8988T (cell line): ENCODE results near the gene DOLPP1.
"Not testable (repeated sequence)": the region's sequence is repeated elsewhere in the genome, so short reads cannot be mapped to it uniquely, and the experiment has no call there.

Experiments
- DNase-seq: peaks from one replicate; pipeline ENCODE4 v3.0.0; 2011

The DOLPP1 gene

GRCh38 chr9:129095170-129095667, 14.3 kb downstream of the DOLPP1 start:
- no peak for DNase-seq

DNA sequence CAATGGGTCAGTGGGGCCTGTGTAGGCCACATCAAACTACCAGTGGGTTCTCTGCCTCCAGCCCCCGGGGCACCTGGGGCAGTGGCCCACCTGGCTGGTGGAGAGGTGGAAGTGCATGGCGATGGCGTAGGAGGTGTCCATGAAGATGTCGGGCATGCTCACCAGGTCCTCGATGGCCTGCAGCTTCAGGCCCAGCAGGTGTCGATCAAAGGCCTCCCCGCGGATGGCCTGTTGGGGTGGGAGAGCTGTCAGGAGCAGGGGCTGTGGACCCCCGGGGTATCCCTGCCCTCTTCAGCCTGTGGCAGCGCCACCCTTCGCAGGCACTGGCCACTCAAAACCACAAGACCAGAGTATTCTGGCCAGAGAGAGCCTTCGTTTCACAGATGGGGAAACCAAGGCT, 15.0 kb downstream of the DOLPP1 start:
- no peak for DNase-seq

GRCh38 chr9:129097671-129098306, 16.9 kb downstream of the DOLPP1 start:
- DNase-seq = no peak

DNA sequence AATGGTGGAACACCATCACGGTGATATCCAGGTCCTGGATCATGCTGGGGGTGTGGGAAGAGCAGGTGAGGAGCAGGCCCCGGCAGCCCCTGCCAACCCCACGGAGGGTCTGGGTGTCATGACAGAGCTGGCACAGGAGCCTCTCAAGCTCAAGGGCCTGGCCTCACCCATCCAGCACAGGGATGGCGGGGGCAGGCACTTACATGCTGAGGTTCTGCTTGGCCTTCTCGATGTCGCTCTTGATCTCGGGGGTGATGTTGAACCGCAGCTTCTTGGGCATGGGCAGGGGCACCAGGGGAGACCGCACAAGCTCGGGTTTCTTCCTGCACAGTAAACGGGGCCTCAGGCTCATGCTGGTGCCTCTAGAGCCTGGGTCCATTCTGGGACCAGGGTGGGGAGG, 17.4 kb downstream of the DOLPP1 start:
- DNase-seq = no peak

DNA sequence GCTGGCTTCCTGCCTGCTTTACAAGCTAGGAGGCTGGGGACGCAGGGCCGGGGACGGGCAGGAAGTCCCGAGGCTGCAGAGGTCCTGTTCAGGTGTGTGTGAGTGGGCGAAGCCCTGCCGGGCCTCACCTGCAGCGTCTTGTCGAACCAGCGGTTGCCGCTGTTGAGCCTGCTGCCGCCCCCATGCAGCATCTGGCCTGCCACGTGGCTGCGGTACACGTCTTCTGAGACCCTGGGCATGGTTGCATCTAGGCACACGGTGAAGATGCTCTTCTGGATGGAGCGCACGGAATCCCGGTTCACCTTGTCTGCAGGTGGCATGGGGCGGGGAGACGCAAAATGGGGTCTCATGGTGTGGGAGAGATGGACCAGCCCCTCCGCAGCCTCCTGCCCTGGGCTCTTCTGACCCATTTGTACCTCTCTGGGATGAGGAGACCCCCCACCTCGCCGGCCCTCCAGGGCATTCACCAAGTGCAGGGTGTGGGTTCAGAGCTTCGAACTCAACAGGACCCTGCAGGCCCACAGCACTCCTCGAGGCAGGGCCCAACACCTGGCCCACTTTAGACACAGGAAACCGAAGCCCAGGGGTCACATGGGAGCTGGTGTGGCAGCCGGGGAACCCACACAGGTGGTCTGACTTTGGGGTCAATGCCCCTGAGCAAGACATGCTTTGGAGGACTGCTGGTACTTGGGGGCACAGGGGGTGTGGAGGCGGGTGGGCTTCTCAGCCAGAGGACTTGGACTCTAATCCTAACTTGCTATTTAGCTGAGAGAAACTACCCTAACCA, 19.7 kb downstream of the DOLPP1 start:
- DNase-seq = no peak

DNA sequence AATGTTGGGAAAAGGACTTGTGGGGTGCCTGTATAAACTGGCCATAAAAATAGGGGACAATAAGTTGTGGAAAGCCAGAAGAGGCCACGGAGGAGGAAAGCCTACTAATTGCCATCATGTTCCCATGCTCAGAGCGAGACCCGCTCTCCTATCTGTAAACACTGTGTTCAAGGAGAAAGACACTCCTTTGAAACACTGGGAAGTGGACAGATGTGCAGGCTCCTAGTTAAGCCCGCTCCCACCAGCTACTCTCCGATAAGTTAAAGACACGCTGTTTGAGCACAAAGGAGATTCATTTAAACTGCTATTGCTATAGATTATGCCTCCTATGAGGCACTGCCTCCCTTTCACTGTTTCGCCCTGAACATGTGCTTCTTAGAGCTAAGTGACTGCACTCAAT, 20.4 kb downstream of the DOLPP1 start:
- DNase-seq = no peak

- no peak for DNase-seq
Measured at GRCh38 chr9:129102095-129102525, 21.2 kb downstream of the DOLPP1 start.

DNA sequence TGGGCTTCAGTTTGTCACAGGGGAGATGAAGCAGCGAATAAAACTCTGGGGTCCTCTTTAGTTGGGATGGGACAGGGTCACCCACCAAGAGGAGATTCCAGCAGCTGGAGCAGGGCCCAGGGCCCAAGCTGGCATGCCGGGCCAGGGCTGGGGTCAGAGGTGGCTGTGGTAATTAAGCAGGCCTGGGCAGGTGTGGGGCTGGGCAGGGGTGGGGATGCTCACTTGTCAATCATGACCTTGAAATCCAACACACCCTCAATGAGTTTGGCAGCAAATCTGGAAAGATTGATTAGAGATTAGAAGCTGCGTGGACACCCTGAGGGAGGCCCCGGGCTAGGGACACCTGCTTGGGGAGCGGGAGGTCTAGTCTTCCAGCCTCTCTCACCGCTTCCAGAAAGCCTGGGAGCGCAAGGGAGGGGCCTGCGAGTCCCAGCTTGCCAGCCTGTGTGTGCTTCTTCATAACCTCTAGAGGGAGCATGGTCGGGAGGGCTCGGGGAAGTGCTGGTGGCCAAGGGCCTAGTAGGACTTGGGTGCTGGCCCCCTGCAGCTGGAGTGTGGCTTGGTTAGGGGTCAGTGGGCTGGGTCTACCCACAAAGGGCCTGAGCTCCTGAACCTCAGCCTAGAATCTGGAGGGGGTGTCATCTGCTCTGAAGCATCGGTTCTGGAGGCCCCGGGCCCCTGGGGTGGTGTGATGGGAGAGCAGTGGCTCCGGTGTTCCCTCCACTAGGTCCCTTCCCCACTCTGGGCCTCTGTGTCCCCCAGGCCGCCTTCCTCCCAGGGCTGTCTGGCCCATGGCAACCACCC, 22.1 kb downstream of the DOLPP1 start:
- peak; percentile 89 for DNase-seq

GRCh38 chr9:129103595-129103965, 22.7 kb downstream of the DOLPP1 start:
- no peak for DNase-seq

DNA sequence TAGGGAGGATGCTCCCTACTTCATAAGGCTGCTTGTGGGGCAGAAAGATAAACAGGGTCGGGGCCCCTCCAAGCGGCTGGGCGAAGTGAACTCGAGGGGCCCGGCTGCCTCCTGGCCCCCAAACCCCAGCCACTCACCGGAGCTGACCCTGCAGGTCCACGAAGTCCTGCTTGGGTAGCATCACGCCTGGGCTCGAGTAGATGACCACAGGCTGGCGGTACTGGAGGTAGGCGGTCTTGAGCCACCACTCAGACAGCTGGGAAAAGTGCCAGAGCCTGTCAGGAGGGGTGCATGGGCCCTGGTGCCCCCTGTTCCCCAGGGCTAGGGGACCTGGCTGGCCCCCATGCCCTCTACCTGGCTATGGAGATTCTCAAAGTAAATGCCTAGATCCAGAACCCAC, 23.1 kb downstream of the DOLPP1 start:
- no peak for DNase-seq

DNA sequence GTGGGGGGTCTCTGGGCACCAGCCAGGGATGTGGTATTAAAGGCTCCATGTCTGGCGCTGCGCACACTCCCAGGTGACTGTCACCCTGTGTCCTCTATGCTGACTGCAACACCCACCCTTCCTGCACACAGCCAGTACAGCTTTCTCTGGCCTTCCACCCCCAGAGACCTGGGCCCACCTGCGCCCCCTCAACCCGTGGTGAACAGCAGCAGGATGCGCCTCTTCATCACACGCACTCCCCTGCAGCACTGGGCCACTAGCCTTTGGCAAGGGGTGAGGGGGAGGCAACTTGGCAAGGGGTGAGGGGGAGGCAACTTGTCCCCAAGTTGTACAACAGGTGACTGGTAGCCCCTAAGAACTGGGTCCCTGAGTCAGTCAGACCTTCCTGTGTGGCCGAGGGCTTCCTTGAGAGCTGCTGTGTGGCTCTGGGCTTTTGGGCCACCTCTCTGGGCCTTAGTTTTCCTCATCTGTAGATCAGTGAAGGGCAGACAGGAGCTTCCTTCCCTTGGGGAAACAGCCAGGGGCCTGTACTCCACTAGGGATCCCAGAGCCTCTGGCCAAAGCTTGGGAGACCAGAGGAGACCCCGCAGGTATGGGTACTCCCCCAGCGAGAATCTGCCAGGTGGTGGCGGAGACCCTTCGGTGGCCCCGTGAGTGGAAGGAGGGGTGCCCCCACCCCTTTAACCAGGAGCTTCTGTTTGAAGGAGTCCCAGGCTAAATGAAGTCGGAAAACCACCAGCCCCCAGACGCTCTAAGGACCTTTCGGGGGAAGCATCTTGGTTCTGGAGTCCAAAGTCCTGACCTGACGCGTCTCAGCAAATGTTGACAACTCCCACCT, 25.2 kb downstream of the DOLPP1 start:
- no peak for DNase-seq

DNA sequence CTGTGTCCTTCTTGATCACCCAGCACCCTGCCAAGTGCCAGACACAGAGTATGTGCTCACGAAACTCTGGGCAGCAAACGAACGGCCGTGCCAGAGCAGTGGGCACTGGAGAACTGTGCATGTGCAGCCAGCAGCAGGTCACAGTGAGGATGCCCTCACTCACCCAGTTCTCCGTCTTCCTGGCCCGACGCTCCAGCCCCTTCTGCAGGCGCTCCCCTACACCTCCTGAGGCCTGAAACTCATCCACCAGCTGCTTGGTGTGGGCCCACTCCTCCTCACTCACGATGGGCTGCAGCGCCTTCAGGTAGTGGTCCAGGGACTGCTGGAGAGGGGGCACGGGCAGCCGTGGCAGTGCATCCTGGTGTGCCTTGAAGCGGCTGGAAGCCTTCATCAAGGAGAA, 26.7 kb downstream of the DOLPP1 start:
- DNase-seq = no peak

- DNase-seq = no peak
Measured at GRCh38 chr9:129108083-129108804, 27.3 kb downstream of the DOLPP1 start.

DNA sequence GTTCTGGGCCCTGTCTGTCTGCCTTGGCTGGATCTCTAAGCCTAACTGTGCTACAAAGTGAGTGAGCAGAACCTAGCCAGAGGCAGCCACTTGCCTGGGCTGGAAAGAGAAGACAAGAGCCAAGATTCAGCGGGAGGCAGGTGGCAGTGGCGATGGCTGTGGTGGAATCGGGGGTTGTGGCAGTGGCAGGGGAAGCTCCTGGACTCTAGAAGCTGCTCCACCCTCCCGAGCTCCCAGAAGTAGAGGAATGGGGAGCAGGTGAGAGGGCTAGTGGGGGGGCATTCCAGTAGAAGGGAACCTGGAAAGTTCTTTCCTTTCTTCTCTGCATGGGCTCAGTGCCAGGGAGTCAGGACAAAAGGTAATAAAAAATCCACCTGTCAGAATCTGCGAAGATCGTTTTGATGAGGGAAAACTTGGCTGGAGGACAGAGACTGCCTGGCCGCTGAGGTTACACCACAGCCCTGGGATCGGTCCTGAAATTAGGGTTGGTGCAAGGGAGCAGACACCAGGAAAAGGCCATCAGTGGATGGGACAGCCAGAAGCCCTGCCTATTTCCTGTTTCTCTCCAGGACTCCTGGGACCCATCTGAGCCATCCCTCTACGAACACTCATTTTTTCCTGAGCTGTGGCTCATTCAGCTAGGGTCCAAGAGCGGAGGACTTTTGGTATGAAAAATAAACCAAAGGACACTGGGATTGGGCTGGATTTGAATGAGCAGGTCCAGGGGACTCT, 28.1 kb downstream of the DOLPP1 start:
- DNase-seq = no peak

- DNase-seq = peak; percentile 71
Measured at GRCh38 chr9:129109537-129109903, 28.6 kb downstream of the DOLPP1 start.

GRCh38 chr9:129109952-129110739, 29.2 kb downstream of the DOLPP1 start:
- DNase-seq = peak; percentile 59

DNA sequence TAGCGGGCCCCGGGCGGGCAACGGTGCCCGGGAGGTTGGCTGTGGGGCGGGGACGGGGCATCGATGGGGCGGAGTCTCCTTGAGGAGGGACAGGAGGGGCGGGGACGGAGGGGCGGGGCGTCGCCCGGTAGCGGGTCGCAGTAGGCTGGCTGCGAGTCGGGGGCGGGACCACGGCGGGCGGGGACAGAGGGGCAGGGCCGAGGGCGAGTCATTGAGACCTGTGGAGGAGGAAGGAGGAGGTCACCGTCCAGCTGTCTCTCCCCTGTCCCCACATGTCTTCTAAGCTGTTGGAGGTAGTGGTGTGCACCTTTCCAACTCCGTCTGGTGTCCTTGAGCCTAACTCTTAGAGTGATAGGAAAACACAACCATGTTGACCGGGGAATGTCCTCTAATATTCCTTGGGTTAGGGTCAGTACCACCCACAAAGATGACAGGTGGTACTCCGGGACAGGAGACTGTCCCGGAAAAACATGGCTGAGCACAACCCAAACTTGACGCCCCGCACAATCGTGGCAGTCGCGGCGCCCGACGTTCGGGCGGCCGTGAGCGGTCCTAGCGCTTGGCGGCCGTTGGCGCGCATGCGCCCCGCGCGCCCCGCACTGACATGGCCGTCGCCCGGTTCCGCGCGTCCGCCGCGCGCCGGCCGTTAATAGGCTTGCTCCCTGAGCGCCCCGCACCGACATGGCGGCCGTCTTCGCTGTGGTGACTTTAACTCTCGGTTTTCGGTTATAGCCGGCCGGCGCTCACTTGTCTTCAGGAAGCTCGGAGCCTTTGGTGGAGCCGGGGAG, 30.0 kb downstream of the DOLPP1 start, which contains the start of the genes CRAT and PTPA:
Gene CRAT, minus strand, starts transcription at position 54 of the 788 bp plus-strand sequence. CDS start 284 bp downstream, outside the sequence.
Gene PTPA, plus strand, starts transcription at position 676 of the 788 bp plus-strand sequence. CDS start 186 bp downstream, outside the sequence.
- DNase-seq = peak; percentile 98

- peak; percentile 60 for DNase-seq
Measured at GRCh38 chr9:129111528-129112151, 30.7 kb downstream of the DOLPP1 start.

DNA sequence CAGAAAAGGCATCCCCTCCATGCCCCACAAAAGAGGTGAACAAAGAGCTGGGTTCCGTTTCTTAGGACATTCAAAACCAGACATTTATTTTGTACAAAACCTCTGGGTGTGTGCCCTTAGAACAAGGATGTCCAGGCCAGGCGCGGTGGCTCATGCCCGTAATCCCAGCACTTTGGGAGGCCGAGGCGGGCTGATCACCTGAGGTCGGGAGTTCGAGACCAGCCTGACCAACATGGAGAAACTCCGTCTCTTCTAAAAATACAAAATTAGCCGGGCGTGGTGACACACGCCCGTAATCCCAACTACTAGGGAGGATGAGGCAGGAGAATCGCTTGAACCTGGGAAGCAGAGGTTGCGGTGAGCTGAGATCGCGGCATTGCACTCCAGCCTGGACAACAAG, 31.6 kb downstream of the DOLPP1 start:
- DNase-seq = not testable (repeated sequence)
